NOMO-1 treated with DMSO at 0.1 percent for 48 hours (cell line): ENCODE results near the gene LCN15.
"Not testable (repeated sequence)": the region's sequence is repeated elsewhere in the genome, so short reads cannot be mapped to it uniquely, and the experiment has no call there.

Experiments used
- DNase-seq: peaks from one replicate; lab custom pipeline; 2025; ENCODE audit not compliant: unreplicated experiment; lab: John Stamatoyannopoulos, UW

LCN15 gene

DNA sequence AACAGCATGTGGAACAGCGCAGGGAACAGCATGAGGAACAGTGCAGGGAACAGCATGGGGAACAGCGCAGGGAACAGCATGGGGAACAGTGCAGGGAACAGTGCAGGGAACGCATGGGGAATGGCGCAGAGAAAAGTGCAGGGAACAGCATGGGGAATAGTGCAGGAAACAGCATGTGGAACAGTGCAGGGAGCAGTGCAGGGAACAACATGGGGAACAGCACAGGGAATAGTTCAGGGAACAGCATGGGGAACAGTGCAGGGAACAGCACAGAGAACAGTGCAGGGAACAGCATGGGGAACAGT lies 8.2 kb downstream of the LCN15 start:
- no peak for DNase-seq

DNA sequence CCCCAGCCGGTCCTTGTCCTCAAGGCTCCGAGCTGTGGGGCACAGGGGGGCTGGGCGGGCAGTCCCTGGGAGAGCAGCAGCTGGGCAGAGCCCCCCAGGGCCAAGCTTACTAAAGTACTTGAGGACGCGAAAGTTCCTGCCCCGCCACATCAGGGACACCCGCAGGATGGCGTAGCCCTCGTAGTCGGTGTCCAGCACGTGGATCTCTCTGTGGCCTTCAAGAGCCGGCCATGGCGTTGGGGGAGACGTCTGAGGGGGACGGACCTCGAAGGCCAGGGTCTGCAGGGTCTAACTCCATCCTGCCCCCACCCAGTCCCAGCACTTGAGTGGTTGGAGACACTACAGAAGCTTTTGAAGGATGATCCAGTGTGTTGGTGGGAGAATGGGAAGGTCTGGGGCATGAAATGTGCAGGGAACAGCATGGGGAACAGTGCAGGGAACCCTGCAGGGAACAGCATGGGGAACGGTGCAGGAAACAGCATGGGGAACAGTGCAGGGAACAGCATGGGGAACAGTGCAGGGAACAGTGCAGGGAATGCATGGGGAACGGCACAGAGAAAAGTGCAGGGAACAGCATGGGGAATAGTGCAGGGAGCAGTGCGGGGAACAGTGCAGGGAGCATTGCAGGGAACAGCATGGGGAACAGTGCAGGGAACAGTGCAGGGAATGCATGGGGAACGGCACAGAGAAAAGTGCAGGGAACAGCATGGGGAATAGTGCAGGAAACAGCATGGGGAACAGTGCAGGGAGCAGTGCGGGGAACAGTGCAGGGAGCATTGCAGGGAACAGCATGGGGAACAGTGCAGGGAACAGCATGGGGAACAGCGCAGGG lies 8.8 kb downstream of the LCN15 start:
- not testable (repeated sequence) for DNase-seq

DNA sequence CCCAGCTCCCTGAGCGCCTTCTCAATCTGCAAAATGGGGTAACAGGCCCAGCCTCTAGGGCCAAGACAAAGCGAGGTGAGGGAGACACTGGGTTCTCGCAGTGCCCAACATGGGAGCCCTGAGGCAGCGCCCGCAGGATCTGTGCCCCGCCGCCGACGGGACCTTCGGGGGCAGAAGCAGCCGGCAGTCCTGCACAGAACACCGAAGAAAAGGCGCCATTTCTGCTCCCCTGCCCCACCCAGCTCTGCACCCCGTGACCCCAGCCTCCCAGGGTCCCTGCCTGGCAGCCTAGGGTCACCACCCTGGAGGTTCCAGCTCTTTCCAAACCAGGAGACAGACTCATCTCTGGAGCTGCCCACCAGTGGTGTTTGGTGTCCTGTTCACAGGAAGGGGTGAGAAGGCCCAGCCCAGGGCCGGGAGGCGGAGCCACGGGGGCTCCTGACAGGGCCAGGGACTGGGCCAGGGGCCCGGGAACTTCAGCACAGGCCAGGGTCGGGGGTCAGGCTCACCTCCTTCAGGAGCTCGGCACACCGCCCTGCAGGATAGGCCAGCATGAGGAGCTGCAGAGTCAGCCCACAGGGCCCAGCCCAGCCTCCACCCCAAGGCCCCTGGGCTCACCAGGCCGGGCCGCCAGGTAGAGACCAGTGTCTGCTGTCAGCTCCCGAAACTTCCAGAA lies 9.6 kb downstream of the LCN15 start:
- DNase-seq: no peak

DNA sequence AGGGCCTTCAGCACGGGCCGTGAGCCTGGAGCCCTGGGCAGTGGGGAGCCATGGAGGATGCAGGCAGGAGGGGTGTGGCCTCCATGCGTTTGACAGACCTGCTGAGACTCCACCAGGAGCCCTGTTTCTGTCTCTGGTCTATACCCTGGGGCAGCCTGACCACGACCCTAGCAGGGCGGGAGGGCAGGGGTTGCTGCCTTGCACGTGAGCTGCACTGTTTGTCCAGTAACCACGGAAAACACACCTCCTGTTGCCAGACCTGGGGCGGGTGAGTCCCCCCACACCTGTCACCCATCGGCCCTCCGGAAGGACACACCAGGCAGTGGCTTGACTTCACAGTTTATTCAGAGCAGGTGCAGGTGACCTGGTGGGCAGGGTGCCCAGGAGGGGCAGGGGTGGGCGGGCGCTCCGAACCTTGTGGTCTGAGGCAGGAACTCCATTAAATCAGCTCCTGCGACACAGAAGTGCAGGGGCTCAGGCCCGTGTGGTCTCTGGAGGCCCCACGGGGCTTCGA lies 10.2 kb downstream of the LCN15 start:
- no peak for DNase-seq

DNA sequence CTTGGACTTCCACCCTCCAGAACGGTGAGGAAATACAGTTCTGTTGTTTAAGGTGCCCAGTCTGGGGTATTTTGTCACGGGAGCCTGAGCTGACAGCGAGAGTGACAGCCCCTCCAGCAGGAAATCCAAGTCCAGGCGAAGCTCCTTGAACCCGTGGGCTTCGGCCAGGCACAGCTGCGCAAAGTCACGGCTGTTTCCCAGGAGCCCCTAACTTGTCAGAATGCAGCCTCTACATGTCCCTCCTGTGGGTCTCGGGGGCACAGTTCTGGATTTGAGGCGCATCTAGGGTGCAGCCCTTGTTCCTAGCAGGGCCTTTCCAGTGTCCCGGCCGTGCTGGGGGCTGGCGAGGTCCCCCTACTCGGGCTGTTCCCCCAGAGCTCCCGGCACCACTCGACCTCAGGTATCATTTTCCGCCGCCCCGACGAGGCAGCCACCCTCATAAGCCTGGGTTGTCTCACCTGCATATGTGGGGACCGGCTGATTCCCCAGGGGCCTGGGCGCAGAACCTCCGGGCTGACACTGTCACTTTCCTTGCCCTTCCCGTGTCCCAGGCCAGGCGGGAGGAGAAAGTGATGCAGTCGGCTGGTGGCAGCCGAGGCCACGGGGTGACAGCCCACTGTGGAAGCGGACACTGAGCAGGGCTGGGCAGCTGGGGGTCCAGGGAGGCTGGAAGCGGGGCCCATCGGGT lies 10.8 kb downstream of the LCN15 start:
- DNase-seq: no peak

DNA sequence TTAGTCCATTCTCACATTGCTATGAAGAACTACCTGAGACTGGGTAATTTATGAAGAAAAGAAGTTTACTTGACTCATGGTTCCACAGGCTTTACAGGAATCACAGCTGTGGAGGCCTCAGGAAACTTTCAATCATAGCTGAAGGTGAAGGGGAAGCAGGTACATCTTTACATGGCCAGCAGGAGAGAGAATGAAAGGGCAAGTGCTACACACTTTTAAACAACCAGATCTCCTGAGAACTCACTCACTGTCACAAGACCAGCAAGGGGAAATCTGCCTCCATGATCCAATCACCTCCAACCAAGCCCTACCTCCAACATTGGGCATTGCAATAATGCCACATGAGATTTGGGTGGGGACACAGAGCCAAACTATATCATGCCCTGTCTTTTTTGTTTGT lies 12.5 kb downstream of the LCN15 start:
- DNase-seq: no peak

DNA sequence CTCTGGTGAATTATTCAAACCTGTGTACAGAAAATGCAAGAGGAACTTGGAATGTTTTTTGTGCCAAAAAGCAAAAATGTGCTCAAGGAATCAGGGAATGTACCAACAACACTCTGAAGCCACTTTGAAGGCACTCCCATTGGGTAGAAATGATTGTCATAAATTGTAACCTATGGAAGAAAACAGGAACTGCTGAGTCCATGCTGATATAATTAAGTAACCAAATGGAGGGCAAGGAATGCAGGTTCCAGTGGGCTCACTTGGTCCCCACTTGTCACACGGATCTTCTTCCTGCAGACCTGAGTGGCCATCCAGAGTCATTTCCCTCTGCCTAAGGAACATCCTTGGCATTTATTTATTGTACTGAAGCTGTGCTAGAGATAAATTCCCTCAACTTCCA lies 13.1 kb downstream of the LCN15 start:
- no peak for DNase-seq

DNA sequence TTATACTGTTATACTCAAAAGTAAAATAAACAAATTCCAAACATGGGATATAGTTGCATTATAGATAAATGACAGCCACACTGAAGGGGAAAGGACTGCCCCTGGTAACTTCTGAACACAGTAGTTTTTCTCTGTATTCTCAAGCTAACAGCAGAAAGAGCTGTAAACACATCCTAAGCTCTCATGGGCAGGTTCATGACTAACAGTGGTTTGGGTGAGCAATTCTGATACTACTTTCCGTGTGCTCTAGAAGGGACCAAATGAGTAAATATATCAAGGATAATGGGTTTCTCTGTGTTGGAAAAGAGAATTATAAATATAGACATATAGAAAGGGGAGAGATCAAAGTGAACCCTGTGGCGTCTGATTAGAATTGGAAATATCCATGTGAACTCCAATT lies 13.8 kb downstream of the LCN15 start:
- DNase-seq: peak; percentile 6

DNA sequence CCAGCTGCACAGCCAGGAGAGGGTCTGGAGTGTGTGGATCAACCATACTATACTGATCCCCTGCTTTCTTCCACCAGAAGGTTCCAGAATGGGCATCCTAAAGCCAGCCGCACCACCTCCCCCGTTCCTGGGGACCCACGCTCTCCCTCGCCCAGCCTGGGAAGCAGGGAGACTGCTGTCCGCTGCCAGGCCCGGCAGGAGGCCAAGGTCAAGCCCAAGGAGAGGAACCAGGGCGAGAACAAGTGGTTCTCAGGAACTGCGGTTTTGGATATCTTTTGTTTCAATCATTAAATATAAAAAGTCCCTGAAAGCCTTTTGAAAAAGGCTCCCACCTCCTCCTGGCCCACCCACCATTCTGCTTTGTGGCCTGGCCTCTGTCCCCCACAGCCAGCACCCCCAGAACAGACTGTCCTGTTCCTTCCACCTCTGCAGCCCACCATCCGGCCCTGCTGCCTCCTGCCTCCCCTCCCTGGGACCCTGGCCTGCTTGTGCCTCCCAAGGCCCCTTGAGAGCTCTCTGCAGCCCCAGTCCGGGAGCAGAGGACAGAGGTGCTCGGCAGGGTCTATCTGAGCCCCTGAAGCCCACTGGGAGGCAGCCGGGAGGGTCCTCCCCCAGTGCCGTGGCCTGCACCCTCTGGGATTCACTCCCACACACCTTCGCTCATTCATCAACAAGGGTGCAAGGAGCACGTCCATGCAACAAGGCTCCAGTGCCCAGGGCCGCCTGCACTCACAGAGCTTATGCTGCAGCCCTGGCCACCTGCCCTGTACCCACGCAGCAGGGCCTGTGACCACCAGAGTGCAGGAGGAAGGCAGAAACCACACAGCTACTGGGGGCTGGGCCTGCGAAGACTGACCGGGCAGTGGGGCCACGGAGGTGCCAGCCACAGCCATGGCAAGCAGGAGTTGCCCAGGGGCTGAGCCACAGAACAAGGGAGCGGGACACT lies 15.4 kb downstream of the LCN15 start:
- DNase-seq: no peak

DNA sequence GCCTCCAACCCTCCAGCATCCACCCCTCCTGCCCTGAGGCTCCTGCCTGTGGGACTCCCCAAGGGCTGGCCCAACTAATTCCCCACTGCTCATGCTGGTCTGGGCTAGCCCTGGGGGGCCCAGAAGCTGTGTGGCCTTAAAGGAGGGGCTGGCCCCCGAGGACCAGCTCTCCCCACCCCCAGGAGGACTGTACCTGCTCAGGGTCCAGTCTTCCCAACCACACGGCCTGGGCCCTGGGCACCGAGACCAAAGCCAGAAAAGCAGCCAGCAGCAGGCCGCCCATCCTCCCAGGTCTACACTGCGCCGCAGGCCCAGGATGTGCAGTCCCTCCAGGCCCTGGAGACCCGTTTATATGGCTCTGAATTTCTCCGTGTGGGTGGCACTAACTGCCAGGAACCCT lies 16.1 kb downstream of the LCN15 start, which contains the start of gene LCN6:
Gene LCN6 (minus strand): TSS at position 325 of the 400 bp plus-strand sequence. CDS start 42 bp downstream, at position 283.
- DNase-seq: no peak

DNA sequence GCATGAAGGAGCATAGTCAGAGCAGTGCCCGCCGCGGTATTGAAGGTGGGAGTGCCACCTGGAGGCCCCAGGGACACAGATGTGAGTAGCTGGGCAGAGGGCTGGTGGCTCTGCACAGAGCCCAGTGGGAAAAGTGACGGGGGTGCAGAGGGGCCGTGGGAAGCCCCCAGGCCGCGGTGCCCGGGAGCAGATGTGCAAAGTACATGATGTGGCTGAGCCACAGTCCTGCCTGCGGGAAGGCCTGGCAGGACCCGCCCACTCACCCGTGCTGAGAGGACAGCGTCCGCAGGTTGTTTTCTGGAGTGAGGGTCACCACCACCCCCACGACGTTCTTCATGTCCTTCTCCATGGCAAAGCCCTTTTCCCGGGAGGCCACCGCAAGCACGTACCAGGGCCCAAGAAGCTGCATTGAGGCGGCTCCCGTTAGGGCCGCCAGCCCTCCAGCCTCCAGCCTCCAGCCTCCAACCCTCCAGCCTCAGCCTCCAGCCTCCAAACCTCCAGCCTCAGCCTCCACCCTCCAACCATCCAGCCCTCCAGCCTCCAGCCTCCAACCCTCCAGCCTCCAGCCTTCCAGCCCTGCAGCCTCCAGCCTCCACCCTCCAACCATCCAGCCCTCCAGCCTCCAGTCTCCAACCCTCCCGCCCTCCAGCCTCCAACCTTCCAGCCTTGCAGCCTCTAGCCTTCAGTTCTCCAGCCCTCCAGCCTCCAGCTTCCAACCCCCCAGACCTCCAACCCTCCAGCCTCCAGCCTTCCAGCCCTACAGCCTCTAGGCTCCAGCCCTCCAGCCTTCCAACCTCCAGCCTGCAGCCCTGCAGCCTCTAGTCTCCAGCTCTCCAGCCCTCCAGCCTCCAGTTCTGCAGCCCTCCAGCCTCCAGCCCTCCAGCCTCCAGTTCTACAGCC lies 16.9 kb downstream of the LCN15 start:
- no peak for DNase-seq

DNA sequence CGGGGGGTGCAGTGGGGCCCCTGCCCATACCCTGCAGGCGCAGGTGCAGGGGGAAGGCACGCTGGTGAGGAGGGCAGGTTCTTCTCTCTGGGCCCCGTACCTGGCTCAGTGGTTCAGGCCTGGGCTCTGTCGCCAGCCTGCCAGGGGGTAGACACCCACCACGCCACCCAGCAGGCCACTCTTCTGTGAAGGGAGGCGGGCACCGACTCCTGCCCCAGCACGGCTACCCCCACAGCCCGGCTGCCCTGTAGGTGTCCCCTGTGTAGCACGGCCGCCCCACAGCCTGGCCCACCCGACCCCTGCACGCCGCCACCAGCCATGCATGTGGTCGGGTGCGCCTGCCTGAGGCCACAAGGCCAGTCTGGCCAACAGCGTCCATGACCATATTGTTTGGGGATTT lies 17.7 kb downstream of the LCN15 start:
- DNase-seq: no peak

DNA sequence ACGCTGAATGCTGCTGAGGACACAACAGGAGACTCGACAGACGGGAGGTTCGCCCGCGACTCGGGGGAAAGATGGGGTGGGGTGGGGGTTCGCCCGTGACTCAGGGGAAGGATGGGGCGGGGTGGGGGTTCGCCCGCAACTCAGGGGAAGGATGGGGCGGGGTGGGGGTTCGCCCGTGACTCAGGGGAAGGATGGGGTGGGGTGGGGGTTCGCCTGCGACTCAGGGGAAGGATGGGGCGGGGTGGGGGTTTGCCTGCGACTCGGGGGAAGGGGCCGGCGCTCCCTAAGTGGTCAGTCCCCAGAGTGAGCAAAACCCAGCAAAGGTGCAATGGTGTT lies 18.2 kb downstream of the LCN15 start:
- DNase-seq: no peak

DNA sequence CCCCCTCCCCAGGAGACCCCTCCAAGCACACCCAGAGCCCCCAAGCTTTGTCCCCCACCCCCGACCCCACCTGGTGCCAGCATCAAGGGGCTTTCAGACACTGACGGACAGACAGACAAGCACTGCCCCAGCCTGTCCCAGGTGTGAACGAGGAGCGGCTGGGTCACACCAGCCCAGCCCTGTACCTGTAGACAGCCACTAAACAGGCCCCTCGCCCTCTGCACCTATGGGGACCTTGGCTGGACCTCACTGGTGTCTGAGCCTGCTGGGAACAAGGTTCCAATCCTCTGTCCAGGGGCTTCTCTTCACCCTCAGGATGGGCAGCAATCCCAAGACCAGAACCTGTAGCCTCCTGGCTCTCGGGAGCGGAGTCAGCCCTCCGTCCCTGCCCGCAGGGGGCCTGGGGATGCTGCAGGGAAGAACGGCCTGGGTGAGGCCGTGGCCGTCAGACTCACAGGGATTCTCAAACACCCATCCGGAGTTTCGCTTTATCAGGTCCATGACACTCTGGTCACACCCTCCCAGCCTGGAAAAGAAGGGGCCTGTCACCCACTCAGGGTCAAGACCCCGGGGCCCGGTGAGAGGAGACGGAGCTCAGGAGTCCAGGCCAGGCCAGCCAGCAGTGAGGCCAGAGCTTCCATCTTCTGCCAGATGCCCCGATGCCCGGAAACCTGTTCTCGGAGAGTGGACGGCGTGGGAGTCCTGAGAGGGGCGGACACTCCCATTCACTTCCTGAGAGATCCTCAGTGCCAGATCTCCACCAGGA lies 18.7 kb downstream of the LCN15 start:
- DNase-seq: no peak

DNA sequence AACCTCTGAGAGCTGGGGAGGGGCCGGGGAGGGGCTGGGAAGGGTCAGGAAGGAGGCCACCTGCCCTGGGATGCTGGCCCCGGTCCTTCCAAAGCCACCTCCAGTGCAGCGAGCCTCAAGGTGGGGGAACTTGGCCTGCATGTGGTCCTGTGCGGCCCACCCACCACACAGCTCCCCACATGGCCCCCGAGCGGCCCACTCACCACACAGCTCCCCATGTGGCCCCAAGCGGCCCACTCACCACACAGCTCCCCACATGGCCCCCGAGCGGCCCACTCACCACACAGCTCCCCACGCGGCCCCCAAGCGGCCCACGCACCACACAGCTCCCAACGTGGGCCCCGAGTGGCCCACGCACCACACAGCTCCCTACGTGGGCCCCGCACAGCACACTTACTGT lies 19.5 kb downstream of the LCN15 start:
- no peak for DNase-seq

DNA sequence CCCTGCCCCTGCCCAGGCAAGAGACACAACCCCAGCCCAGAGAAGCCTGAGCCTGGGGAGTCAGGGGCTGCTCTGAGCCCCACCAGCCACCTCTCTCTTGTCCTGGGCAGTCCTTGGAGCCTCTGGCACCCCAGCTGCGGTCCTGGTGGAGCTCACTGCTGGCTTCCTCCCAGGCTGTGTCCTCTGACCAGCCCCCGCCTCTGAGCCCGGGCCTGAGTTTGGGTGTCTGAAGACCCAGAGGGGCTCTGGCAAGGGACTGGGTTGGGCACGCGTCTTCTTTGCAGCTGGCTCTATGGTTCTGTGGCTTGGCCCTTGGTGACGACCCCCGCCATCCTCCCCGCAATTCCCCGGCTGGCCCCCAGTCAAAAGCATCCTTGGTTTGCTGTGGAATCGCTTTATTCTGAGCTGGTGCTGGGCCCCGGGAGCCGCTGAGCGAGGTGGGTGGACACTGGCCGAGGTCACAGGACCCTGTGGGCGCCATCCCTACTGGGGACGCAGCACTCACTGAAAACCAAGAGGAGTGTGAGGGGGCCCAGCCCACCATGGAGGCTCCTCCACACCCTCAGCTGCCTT lies 20.6 kb downstream of the LCN15 start:
- DNase-seq: no peak

DNA sequence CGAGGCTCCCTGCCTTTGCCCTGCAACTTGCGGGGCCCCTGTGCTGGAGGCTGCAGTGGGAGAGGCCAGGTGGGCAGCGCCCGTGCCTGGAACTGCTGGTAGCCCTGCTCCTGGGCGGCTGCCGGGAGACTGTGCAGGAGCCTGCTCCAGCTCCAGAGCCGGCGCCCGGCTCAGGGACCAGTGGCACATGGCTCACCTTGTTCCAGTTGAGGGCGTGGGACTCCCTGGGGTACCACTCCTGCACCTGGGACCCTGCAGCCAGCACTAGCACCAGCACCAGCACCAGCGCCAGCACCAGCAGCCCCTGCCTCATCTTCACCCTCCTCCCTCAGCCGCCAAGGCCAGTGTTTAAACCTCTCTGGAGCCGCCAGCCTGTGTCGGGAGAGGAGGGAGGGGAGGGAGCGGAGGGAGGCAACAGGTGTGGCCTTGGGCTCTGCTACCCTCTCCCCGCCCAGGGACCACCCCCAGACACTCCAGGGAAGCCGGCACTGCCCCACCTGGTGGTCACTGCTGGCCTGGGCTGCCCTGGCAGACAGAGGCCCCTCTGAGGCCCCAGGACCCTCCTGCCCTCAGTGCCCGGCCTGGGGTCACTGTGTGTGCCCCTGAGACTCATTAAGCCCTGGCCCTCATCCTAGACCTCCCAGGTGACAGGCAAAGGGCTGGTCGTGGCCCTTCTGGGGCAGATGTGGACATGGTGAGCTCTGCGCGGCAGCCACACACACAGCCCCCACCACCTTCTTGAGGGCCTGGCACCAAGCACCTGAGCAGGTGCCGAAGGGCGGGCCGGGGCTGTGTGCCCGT lies 21.5 kb downstream of the LCN15 start, which contains the start of gene LCN10:
Gene LCN10 (minus strand): TSS at position 350 of the 801 bp plus-strand sequence. CDS start 37 bp downstream, at position 313.
- DNase-seq: no peak
